ENCODE measurements around the gene ZNF491. TPM values are rescaled to one million over a fixed set of nuclear protein-coding genes. Genes with fewer than 3 reads are reported as not detected.

ZNF491 gene
- total RNA-seq, result 1 to 10 TPM; 1.3 to 2.2 (median 1.7) TPM

DNA sequence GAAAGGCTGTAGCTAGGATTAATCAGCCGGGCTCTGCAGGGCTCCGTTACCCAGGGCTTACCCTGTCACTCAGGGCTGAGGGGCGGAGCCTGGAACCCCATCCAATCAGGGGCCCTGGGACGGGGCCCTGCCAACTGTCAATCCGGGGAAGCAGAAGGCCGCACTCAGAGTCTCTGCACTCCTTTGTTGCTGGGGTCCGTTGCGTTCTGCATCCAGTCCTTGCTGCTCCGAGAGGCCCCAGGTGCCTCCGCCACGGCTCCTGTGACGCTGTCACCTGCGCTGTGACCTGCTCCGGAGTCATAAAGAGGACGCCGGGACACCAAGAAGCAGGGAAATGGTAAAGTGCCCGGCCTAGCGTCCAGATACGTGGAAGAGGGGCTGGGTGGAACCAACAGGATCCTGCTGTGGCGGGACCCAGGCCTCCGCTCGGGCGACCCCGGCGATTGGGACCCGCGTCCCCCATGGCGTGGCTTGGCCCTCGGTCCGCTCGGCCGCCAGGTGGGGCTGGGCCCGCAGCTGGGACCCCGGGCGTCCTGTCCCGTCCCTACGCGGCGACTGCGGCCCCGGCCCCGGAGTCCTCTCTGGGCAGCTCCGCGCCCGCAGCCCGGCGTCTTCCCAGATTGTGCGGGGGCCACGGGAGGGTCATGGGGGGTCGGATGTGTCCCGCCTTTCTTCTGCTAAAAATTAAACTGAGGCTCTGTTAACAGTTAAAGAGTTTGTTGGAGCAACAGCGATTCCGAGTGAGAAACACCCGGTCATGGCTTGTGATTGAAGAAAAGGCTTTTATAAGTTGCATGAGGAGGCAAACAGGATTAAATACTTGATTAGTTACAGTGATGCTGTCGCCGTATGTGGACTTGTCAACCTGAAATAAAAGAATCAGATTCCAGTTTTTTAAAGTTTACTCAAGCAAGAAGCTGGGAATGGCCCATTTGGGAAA lies at the start of gene ZNF491:
ZNF491 (plus strand) TSS at position 133 of the 940 bp plus-strand sequence. CDS start 7,431 bp downstream, outside the sequence.
- TF ChIP-seq, protein P1, sequence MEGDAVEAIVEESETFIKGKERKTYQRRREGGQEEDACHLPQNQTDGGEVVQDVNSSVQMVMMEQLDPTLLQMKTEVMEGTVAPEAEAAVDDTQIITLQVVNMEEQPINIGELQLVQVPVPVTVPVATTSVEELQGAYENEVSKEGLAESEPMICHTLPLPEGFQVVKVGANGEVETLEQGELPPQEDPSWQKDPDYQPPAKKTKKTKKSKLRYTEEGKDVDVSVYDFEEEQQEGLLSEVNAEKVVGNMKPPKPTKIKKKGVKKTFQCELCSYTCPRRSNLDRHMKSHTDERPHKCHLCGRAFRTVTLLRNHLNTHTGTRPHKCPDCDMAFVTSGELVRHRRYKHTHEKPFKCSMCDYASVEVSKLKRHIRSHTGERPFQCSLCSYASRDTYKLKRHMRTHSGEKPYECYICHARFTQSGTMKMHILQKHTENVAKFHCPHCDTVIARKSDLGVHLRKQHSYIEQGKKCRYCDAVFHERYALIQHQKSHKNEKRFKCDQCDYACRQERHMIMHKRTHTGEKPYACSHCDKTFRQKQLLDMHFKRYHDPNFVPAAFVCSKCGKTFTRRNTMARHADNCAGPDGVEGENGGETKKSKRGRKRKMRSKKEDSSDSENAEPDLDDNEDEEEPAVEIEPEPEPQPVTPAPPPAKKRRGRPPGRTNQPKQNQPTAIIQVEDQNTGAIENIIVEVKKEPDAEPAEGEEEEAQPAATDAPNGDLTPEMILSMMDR (IDR thresholded peaks at IDR 0.05; ENCODE audit: low read depth), result no peak

DNA sequence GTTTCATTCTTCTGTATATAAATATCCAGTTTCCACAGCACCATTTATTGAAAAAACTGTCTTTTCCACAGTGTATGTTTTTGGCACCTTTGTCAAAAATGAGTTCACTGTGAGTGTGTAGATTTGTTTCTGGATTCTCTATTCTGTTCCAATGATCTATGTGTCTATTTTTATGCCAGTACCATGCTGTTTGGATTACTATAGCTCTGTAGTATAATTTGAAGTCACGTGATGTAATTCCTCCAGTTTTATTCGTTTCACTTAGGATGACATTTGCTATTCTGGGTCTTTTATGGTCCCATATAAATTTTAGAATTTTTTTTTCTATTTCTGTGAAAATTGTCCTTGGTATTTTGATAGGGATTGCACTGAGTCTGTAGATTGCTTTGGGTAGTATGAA lies 48.6 kb upstream of the ZNF491 start:
- TF ChIP-seq, protein P1 (IDR thresholded peaks at IDR 0.05; ENCODE audit: low read depth), result no peak

DNA sequence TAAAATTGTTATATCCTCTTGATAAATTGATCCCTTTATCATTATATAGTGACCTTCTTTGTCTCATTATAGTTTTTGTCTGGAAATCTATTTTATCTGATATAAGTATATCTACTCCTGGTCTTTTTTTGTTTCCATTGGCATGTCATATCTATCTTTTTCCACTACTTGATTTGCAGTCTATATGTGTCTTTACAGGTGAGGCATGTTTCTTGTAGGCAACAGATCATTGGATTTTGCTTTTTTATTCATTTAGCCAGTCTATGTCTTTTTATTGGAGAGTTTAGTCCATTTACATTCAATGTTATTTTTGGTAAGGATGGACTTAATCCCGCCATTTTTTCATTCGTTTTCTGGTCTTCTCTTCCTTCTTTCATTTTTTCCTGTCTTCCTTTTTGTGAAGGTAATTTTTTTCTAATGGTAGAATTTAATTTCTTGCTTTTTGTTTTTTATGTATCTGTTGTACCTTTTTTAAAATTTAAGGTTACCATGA lies 46.0 kb upstream of the ZNF491 start:
- TF ChIP-seq, protein P1 (IDR thresholded peaks at IDR 0.05; ENCODE audit: low read depth), result no peak

DNA sequence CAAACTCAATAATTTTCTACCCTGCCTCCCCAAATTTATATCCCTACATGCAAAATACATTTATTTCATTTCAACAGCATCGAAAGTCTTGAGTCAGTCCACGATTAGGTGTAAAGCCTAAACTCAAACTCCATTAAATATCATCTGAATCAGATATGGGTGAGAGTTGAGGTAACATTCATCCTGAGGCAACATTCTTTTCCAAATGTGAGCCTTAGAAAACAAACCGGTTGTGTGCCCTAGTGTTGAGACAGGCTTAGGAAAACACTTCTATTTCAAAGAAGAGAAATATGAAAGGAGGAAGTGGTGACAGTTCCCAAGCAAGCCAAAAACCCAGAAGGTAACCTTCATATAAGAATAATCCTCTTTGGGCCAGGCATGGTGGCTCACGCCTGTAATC lies 43.7 kb upstream of the ZNF491 start:
- TF ChIP-seq, protein P1 (IDR thresholded peaks at IDR 0.05; ENCODE audit: low read depth), result no peak

DNA sequence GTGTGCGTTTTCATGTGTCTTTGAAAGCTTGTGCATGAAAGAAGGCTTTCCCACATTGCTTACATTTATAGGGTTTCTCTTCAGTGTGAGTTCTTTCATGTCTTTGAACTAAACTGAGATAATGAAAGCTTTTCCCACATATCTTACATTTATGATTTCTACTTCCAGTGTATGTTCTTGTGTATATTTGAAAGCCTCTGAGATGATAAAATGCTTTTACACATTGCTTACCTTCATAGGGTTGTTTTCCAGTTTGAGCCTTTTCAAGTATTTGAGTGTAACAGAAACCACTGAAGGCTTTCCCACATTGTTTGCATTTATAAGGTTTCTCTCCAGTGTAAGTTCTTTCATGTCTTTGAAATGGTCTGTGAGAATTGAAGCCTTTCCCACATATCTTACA lies 41.4 kb upstream of the ZNF491 start:
- TF ChIP-seq, protein P1 (IDR thresholded peaks at IDR 0.05; ENCODE audit: low read depth), result no peak

DNA sequence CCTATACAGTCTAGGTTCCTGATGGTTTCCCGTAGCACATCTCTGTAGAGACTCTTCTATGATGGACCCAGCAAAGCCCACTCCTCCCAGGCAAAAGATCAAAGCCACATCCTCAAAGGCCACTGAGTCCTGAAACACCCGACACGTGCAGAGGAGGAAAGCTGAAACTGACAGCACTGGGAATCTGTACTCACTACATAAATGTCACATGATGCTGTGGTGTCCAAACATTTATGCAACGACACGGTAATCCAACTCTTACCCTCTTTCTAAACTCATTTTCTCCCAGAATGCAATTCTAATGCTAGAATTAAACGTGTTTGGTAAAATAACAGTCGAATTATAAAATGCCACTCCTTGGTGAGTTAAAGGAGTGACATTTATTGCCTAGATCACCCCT lies 38.5 kb upstream of the ZNF491 start:
- TF ChIP-seq, protein P1 (IDR thresholded peaks at IDR 0.05; ENCODE audit: low read depth), result no peak

DNA sequence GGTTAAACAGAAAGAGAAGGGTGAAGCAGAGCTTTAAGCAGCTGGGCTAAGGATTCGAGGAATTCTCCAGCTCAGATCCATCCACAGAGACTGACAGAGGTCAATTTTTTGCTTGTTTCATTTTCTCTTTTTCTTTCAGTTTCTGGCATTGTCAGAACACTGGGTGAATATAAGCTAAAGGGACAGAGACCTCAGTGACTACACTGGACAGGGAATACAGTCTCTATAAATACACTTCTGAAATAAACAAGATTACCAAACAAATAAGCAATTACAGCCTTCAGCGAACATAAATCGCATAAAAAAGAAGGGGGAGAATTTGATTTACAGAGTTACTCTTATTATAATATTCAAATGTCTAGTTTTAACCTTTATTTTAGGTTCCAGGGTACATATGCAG lies 35.2 kb upstream of the ZNF491 start:
- TF ChIP-seq, protein P1 (IDR thresholded peaks at IDR 0.05; ENCODE audit: low read depth), result no peak

Measured in subcutaneous adipose tissue (tissue), 4 donors.